Neural cell (in vitro differentiated cells): Measurements from ENCODE around the gene FBRSL1.

Source experiments
- EP300 ChIP-seq: fragments of 450-650 bp; conservative IDR thresholded peaks from 2 replicates; pipeline ENCODE4 v1.6.1; 2014; ENCODE audit warnings: antibody characterized with exemption, mild to moderate bottlenecking, moderate library complexity; ENCODE audit not compliant: poor library complexity, severe bottlenecking
- EZH2 ChIP-seq: fragments of 200-600, 300-800 bp; shearing (Covaris generic), sonication (generic); IDR thresholded peaks from 2 replicates; pipeline ENCODE4 v1.6.1; 2014; ENCODE audit warnings: antibody characterized with exemption, low read length, borderline replicate concordance, mild to moderate bottlenecking; ENCODE audit not compliant: insufficient read depth, poor library complexity, severe bottlenecking
- POLR2AphosphoS5 ChIP-seq: IDR thresholded peaks from 2 replicates; pipeline ENCODE4 v1.6.1; 2012
- RAD21 ChIP-seq: fragments of 450-650 bp; conservative IDR thresholded peaks from 2 replicates; pipeline ENCODE4 v1.6.1; 2014; ENCODE audit warnings: antibody characterized with exemption, mild to moderate bottlenecking, moderate library complexity
- TAF1 ChIP-seq: IDR thresholded peaks from 2 replicates; pipeline ENCODE4 v1.6.1; 2012; ENCODE audit warnings: low read depth
- TF ChIP-seq, protein P1 (sequence below): fragments of 450-650 bp; IDR thresholded peaks from 2 replicates; pipeline ENCODE4 v1.5.1; 2014; ENCODE audit warnings: antibody characterized with exemption, mild to moderate bottlenecking, moderate library complexity; ENCODE audit not compliant: poor library complexity, severe bottlenecking

DNA sequence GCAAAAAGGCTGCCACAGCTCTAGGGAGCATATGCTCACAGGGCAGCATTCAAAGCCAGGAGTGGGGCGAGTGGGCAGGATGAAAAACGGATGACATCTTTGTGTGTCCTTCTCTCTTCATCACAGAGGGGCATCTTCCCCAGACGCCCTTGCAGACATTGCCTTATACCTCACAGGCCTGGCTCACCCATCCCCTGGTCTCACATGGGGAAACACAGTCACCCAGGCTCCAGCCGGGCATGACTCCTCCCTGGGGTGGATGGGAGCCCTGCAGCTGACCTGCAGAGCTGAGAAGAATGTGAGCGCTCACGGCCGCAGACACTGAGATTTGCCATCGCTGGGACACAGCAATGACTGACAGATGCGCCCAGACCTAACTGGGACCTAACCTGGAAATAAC is 7.2 kb upstream of the FBRSL1 start:
- TF ChIP-seq POLR2AphosphoS5 (no peak), EP300 (no peak), RAD21 (no peak), TAF1 (no peak), EZH2 (no peak)
- TF ChIP-seq, protein P1, sequence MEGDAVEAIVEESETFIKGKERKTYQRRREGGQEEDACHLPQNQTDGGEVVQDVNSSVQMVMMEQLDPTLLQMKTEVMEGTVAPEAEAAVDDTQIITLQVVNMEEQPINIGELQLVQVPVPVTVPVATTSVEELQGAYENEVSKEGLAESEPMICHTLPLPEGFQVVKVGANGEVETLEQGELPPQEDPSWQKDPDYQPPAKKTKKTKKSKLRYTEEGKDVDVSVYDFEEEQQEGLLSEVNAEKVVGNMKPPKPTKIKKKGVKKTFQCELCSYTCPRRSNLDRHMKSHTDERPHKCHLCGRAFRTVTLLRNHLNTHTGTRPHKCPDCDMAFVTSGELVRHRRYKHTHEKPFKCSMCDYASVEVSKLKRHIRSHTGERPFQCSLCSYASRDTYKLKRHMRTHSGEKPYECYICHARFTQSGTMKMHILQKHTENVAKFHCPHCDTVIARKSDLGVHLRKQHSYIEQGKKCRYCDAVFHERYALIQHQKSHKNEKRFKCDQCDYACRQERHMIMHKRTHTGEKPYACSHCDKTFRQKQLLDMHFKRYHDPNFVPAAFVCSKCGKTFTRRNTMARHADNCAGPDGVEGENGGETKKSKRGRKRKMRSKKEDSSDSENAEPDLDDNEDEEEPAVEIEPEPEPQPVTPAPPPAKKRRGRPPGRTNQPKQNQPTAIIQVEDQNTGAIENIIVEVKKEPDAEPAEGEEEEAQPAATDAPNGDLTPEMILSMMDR: no peak
